Smooth muscle cell of the brain vasculature (primary cell): ENCODE measurements around the gene KDM7A.
A peak's percentile ranks its signal among the peaks of the same experiment; 100 is the strongest.
"Not testable (repeated sequence)": the region's sequence is repeated elsewhere in the genome, so short reads cannot be mapped to it uniquely, and the experiment has no call there.

Experiments
- DNase-seq: peaks from one replicate; pipeline ENCODE4 v3.0.0-alpha.2; 2012; ENCODE audit warnings: low read depth, low spot score

Gene KDM7A

DNA sequence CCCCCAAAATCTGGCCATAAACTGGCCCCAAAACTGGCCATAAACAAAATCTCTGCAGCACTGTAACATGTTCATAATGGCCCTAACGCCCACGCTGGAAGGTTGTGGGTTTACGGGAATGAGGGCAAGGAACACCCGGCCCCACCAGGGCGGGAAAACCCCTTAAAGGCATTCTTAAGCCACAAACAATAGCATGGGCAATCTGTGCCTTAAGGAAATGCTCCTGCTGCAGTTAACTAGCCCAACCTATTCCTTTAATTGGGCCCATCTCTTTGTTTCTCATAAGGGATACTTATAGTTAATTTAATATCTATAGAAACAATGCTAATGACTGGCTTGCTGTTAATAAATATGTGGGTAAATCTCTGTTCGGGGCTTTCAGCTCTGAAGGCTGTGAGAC, 26.2 kb upstream of the KDM7A start:
- not testable (repeated sequence) for DNase-seq

DNA sequence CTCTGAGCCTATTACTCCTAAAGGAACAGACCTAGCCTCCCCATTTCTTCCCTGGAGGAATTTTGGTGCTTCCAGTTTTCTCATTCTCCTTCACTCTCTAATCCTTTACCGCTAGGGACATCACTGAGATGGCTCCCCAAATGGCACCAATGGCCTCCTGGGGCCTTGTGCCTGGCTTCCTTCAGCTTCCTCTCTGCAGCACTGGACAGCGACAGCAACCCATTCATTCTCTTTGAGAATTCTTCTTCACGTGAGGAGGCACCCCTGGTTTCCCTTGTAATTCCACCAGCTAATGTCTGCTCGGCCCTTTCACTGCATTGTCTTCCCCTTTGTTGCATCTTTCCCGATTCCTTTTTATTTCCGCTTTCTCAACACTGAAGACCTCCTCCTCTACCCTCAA, 24.6 kb upstream of the KDM7A start:
- no peak for DNase-seq

DNA sequence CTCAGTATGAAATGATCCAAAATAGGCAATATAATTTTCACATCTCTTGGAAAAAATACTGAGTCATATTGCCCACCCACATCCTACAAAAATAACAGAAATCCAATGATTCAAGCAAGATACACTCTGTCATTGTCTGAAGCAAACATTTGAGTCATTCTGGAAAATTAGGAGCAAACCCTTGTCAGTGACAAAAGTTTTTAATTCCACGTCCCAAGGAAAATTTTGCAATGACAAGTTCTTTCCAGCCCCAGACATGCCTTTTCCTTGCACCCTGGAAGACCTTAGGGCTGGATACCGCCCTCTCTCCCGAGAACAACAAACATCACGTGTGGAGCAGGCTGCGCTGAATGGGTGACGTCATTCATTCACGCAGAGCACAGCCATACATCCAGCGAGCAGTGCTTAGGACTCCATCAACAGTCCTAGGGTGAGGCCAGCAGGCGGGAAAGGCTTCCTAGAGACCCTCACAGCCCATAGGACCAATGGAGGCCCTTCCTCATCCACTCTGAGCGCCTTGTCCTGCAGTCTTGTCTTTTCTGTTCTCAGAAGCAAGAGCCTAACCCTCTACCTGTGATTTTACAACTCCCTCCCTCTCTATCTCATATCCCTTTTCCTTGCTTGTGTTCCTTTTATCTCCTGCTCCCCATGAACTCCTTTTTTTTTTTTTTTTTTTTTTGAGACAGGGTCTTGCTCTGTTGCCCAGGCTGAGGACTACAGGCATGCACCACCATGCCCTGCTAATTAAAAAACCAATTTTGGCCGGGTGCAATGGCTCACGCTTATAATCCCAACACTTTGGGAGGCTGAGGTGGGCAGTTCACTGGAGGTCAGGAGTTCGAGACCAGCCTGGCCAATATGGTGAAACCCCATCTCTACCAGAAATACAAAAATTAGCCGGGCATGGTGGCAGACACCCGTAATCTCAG, 23.5 kb upstream of the KDM7A start:
- DNase-seq = no peak

DNA sequence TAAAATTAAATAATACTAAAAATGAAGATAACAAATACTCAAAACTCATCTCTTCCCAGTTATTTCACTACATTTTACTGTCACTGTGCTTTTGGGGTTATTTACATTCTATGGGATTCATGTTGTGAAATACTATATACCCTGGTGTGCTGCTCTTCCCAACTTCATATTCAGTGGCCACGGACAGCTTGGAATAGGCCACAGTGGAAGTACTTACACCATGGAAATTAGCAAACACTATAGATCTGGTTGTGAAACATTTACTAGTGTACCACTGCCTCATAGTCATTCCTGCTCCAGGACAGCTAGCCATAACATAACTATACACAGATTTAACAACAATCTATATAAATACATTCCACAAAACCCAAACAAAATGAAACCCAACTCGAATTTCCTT, 21.2 kb upstream of the KDM7A start:
- no peak for DNase-seq

DNA sequence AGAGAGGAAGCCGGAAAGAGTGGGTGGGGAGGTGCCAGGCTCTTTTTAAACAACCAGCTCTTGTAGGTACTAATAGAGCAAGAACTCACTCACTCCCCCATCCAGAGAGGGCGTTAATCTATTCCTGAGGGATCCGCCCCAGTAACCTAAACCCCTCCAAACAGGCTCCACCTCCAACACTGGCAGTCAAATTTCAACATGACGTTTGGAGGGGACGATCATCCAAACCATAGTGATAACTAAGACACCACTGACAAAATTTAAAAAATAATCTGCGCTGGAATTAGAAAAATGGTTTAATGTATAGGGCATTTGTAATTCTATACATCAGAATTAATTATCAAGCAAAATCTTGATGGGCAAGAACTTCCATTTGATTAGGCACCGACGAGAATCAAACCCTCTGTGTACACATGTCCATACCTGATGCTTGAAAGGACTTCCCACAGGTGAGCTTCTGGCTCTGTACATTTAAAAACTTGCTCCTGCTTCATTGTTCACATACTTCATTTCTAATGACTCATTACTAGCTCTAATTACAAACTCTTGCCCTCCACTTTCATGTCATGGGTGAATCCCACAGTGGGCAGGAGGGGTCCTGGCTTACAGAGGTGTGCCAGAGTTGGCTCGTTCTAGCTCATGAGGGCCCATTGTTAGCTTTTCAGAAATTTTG, 20.6 kb upstream of the KDM7A start:
- DNase-seq = no peak

- no peak for DNase-seq
These were observed 19.8 kb upstream of the KDM7A start for GRCh38 chr7:140196361-140197217.

DNA sequence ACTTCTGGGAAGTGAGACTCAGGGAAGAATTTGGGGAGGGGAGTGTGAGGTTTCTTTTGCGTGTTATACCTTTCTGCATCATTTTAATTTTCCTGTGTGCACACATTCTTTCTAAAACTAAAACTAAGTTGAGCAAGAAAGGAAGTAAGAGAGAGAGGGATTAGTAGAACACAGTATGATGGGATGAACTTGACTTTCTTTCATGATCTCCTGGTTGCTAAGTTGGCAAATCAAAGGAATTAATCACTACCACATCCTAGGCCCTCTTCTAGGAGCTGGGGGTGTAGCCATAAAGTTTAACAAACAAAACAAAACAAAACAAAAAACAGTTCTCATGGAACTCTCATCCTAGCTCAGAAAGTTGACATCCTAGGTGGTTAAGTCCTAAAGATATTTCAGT, 19.1 kb upstream of the KDM7A start:
- no peak for DNase-seq

DNA sequence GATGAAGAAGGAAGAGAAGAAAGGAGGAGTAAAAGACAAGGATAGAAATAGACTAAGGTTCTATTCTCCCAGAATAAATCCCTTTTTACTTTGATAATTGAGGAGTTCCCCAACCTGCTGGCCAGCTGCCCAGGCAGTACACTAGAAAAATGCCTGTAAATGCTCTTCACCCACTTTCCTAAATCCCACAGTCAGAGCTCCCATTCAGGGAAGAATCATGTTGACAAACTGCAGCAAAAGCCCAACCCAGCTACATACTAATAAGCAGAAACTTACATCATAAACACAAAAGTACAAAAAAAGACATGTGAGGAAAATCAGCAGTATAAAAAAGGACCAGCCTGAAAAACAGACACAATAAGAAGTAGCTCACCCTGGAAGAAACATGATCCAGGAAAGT, 15.8 kb upstream of the KDM7A start:
- no peak for DNase-seq

DNA sequence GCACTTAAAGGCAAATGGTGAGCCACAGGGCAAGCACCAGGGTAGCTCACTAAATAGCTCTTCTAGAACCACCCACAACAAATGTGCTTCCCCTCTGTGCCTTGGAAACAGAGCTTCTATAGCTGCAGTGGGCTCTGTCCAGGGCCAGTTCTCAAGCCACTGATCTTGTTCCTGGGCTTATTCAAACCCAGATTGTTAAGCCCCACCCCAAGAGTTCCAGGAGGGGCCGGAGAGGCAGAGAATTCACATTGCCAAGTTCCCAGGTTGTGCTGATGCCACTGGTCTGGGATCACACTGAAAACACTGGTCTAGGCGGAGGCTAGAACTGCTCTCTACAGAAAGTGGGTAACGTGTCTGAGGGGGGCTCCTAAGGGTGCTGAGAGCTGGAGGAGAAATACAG, 15.4 kb upstream of the KDM7A start:
- no peak for DNase-seq

DNA sequence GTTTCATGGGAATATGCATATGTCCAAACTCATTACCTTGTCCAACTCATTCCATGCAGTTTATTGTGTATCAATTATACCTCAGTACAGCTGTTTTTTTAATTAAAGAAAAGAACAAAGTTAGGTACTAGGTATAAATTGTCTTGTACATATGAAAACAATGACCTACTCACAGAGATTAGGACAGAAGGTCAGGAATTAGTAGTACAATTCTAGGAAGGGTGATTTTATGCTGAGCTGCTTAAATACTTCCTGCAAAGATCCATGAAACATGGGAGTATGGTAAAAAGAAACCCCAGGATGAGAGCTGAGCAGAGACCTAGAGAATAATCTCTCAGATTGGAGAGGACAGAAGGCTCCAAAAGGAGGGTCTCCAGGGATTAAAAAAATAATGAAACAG, 13.8 kb upstream of the KDM7A start:
- DNase-seq = no peak

GRCh38 chr7:140189917-140190316, 13.1 kb upstream of the KDM7A start:
- no peak for DNase-seq

GRCh38 chr7:140182917-140183316, 6.1 kb upstream of the KDM7A start:
- no peak for DNase-seq

GRCh38 chr7:140179339-140179738, 2.6 kb upstream of the KDM7A start:
- no peak for DNase-seq

DNA sequence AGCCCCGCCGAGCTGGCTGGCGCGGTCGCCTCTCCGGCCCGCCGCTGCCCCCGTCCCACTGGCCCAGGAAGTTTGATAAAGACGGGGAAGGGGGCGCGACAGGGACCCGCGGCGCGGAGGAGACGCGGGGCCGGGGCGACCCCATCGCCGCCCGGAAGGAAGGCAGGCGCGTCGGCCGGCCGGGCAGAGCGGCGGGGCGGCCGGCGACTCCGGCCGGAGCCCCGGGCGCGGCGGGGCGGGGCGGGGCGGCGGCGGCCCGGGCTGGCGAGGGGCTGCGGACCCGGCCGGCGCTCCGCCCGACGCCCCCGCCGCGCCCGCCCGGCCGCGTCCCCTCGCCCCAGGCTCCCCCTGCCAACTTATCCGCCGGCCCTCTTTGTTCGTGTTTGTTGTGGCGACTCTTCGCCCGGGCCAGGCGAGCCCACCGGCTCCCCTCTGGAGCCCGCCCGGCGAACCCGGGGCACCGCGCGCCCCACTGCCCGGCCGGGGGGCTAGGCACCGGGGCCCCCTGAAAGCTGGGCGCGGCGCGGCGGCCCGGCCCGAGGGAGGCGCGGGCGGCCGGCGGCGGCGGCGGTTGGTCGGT, 571 bp downstream of the KDM7A start:
- DNase-seq = no peak

- peak; percentile 80 for DNase-seq
These were observed 1.3 kb downstream of the KDM7A start for GRCh38 chr7:140175221-140176121.

DNA sequence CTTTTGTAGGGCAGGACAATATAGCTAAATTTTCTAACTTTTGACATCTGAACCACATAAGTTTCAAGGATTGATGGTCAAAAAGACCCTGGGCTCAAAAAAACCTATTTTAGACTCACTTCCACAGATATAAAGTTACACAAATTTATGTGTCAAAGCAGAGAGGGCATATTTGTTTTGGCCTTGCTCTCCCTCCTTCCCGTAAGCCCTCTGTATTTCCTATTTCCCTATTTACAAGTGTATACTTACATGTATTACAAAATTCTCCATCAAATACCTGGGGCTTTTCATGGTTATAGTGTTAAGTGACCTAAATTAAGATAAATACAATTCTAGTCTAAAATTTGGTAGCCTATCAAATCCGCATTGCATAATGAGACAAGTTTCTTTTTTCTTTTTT, 2.6 kb downstream of the KDM7A start:
- DNase-seq = no peak

- no peak for DNase-seq
These were observed 6.4 kb downstream of the KDM7A start for GRCh38 chr7:140170375-140170774.

DNA sequence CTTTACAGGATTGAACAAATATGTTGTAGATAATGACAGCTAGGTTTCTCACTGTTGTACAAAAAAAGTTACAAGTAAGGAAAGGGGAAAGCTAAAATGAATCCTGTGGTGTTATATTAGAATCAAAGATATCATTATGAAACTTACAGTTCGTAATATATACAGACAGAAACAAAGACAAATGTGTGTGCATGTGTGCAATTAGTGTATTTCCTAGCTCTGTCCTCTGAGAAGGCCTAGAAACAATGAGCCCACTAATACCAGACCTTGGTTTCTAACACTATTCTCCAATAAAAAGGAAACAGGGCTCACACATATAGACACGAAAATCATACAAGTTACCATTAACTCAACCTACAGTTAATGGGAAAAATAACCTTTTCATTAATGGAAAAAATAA, 8.0 kb downstream of the KDM7A start:
- no peak for DNase-seq

- DNase-seq = no peak
These were observed 11.4 kb downstream of the KDM7A start for GRCh38 chr7:140165422-140165821.

- not testable (repeated sequence) for DNase-seq
These were observed 14.7 kb downstream of the KDM7A start for GRCh38 chr7:140162081-140162480.

DNA sequence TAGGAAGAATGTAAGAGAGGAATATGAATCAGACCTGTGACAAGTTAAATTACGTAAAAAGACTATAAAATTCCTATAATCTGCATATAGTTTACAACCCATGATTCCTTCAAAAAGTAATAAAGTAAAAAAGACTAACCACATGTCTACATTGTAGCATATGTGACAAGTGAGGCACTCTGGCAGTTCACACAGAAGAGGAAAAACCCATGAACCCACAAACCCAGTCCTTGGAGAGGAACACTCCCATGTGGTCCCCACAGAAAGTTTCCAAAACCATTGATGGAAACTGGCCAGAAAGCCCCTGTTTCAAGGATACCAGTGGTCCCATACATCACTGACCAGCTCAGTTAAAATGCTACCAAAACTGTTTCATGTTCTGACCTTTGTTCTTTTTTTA, 15.7 kb downstream of the KDM7A start:
- DNase-seq = no peak
